ENCODE results near the gene WDR76.

GRCh38 chr15:43854801-43855200 is 28.0 kb downstream of the WDR76 start:
- TF ChIP-seq, protein P1, sequence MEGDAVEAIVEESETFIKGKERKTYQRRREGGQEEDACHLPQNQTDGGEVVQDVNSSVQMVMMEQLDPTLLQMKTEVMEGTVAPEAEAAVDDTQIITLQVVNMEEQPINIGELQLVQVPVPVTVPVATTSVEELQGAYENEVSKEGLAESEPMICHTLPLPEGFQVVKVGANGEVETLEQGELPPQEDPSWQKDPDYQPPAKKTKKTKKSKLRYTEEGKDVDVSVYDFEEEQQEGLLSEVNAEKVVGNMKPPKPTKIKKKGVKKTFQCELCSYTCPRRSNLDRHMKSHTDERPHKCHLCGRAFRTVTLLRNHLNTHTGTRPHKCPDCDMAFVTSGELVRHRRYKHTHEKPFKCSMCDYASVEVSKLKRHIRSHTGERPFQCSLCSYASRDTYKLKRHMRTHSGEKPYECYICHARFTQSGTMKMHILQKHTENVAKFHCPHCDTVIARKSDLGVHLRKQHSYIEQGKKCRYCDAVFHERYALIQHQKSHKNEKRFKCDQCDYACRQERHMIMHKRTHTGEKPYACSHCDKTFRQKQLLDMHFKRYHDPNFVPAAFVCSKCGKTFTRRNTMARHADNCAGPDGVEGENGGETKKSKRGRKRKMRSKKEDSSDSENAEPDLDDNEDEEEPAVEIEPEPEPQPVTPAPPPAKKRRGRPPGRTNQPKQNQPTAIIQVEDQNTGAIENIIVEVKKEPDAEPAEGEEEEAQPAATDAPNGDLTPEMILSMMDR (IDR thresholded peaks at IDR 0.05; ENCODE audit: poor library complexity), result no peak
- no peak for TF ChIP-seq EZH2 (IDR thresholded peaks at IDR 0.05; ENCODE audit: borderline replicate concordance)
- no peak for TF ChIP-seq EZH2phosphoT487 (IDR thresholded peaks at IDR 0.05; ENCODE audit: low read depth, severe bottlenecking, unreplicated experiment)

Measured in hepatocyte (in vitro differentiated cells).